ENCODE data around the gene GLUL. TPM values are rescaled to one million over a fixed set of nuclear protein-coding genes. Genes with fewer than 3 reads are reported as not detected.

Gene GLUL
- total RNA-seq, 1 donor from 2014 or later: 175 TPM

DNA sequence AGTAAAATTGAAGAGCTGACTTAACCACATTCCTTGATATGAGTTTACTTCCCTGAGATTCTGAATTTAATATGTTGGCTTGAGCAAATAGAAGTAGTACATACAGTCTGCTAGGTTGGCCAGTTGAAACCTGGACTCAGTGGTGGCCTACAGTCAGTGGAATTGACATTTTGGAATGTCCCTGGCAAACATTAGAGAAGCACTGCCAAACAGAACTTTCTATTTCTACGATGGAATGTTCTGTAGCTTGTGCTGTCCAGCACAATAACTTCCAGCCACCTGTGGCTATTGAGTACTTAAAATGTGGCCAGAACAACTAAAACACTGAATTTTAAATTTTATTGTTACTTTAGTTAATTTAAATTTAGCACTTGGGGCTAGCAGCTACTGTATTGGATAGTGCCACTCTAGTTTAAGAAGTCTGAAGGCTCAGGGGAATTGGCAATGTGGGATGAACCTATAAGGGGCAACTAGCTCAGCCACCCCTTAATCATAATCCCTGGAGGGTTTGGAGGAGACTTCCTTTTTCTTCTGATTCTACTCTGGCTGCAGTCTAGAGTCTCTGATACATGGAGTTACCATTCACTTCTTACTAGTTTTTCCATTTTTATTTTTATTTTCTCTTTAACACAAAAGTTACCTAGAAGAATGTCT, 19.2 kb upstream of the GLUL start:
- Histone ChIP-seq H3K36me3 (ENCODE audit: control insufficient read depth, insufficient read depth, low read length) (no peaks in the 10 kb centered on the region), H3K4me3 (ENCODE audit: low read depth, low read length) (no peak overlapping the region), H3K27me3 (ENCODE audit: control insufficient read depth, insufficient read depth, low read length) (no peaks in the 10 kb centered on the region)
- TF ChIP-seq, protein P1, sequence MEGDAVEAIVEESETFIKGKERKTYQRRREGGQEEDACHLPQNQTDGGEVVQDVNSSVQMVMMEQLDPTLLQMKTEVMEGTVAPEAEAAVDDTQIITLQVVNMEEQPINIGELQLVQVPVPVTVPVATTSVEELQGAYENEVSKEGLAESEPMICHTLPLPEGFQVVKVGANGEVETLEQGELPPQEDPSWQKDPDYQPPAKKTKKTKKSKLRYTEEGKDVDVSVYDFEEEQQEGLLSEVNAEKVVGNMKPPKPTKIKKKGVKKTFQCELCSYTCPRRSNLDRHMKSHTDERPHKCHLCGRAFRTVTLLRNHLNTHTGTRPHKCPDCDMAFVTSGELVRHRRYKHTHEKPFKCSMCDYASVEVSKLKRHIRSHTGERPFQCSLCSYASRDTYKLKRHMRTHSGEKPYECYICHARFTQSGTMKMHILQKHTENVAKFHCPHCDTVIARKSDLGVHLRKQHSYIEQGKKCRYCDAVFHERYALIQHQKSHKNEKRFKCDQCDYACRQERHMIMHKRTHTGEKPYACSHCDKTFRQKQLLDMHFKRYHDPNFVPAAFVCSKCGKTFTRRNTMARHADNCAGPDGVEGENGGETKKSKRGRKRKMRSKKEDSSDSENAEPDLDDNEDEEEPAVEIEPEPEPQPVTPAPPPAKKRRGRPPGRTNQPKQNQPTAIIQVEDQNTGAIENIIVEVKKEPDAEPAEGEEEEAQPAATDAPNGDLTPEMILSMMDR (IDR thresholded peaks at IDR 0.05; ENCODE audit: insufficient read depth, low read length, poor library complexity, severe bottlenecking): no peak
- no peak for DNase-seq (ENCODE audit: low read depth)

DNA sequence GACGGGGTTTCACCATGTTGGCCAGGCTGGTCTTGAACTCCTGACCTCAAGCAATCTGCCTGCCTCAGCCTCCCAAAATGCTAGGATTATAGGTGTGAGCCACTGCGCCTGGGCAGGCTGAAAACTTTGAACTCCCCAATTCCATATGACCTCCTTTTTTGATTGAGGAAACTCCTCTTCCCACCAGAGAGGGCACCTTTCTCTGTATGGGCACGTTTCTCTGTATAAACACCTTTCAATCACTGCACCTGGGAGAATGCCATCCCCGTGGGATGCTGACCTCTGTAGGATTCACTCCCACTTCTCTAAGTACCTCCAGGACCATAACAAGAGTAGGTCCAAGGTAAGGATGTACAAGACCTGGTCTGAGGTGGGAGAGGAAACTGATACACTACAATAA, 18.5 kb upstream of the GLUL start:
- H3K4me3 ChIP-seq (ENCODE audit: low read depth, low read length): no peak overlapping the region
- H3K36me3 ChIP-seq (ENCODE audit: control insufficient read depth, insufficient read depth, low read length): no peaks in the 10 kb centered on the region
- TF ChIP-seq, protein P1 (IDR thresholded peaks at IDR 0.05; ENCODE audit: insufficient read depth, low read length, poor library complexity, severe bottlenecking): no peak
- no peak for DNase-seq (ENCODE audit: low read depth)
- no peaks in the 10 kb centered on the region for H3K27me3 ChIP-seq (ENCODE audit: control insufficient read depth, insufficient read depth, low read length)

DNA sequence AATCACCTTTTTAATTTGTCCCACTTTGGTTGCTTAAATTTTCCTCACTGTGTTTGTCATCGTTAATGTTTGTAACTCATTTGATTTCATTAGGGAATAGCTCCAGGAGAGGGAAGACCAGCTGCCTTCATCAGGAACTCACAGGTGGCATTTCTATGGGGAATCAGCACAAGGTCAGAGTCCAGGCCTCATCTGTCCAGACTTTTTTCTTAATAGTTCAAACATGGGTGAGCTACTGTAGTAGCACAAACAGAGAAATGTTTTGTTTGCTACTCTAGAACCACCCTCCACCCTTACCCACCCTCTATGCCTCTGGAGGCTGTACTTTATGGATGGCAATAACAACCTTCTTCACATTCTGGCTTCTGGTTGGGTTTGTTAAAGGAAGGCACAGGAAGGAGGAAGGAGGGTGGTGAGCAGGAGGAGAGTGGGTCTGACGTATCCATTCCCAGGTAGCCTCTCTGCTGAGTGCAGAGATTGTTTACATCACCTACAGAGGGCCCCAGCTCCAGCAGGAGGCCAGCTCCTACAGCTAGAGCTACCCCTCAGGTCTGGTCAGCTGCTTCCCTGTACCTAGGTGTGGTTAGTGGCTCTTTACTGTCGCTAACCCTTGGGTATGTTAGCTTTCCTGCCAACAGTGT, 17.0 kb upstream of the GLUL start:
- DNase-seq (ENCODE audit: low read depth): no peak
- H3K27me3 ChIP-seq (ENCODE audit: control insufficient read depth, insufficient read depth, low read length): no peaks in the 10 kb centered on the region
- H3K4me3 ChIP-seq (ENCODE audit: low read depth, low read length): no peak overlapping the region
- no peaks in the 10 kb centered on the region for H3K36me3 ChIP-seq (ENCODE audit: control insufficient read depth, insufficient read depth, low read length)
- TF ChIP-seq, protein P1 (IDR thresholded peaks at IDR 0.05; ENCODE audit: insufficient read depth, low read length, poor library complexity, severe bottlenecking): no peak

DNA sequence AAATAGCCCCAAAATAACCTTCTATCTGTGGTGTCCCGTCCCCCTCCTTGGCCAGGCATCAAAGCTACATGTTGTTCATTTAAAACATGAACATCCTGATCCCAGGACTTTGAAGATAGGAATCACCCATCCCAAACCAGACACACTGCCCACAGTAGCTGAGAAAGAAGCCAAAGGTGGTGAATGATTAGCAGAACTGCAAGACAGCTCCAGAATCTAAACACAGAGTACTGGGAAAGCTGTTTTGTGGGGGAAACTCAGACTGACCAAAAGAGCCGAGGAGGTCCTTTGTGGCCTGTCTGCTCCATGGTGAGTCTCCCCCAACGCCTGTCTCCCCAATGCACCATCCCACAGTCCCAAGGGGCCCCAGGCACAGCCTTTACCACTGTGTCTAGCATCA, 16.1 kb upstream of the GLUL start:
- Histone ChIP-seq H3K36me3 (ENCODE audit: control insufficient read depth, insufficient read depth, low read length) (no peaks in the 10 kb centered on the region), H3K27me3 (ENCODE audit: control insufficient read depth, insufficient read depth, low read length) (no peaks in the 10 kb centered on the region), H3K4me3 (ENCODE audit: low read depth, low read length) (no peak overlapping the region)
- DNase-seq (ENCODE audit: low read depth): no peak
- TF ChIP-seq, protein P1 (IDR thresholded peaks at IDR 0.05; ENCODE audit: insufficient read depth, low read length, poor library complexity, severe bottlenecking): no peak

DNA sequence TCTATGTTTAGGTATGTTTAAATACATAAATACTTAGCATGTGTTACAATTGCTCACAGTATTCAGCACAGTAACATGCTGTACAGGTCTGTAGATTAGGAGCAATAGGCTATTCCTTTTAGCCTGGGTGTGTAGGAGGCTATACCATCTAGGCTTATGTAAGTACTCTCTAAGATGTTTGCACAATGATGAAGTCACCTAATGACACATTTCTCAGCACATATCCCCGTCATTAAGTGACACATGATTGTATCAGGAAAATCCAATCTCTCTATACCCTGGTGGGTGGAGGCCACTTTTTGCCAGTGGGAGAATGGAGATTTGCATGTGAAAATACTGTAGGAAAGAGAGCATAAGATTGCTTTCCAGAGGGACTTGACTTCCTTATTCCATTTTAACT, 14.4 kb upstream of the GLUL start:
- Histone ChIP-seq H3K4me3 (ENCODE audit: low read depth, low read length) (no peak overlapping the region), H3K36me3 (ENCODE audit: control insufficient read depth, insufficient read depth, low read length) (no peaks in the 10 kb centered on the region), H3K27me3 (ENCODE audit: control insufficient read depth, insufficient read depth, low read length) (no peaks in the 10 kb centered on the region)
- TF ChIP-seq, protein P1 (IDR thresholded peaks at IDR 0.05; ENCODE audit: insufficient read depth, low read length, poor library complexity, severe bottlenecking): no peak
- no peak for DNase-seq (ENCODE audit: low read depth)

DNA sequence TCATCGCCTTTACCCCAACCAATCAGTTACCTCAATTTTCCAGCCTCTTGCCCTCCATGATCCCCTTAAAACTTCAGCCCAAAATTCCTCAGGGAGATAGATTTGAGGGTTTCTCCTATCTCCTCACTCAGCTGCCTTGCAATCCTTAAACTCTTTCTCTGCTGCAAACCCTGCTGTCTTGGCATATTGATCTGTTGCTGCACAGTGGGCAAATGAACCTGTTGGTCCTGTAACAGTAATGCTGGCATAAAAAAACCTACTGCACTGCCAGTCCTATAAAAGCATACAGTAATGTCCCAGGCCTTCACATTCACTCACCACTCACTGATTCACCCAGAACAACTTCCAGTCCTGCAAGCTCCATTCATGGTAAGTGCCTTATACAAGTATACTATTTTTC, 14.0 kb upstream of the GLUL start:
- Histone ChIP-seq H3K27me3 (ENCODE audit: control insufficient read depth, insufficient read depth, low read length) (no peaks in the 10 kb centered on the region), H3K36me3 (ENCODE audit: control insufficient read depth, insufficient read depth, low read length) (no peaks in the 10 kb centered on the region), H3K4me3 (ENCODE audit: low read depth, low read length) (no peak overlapping the region)
- DNase-seq (ENCODE audit: low read depth): no peak
- TF ChIP-seq, protein P1 (IDR thresholded peaks at IDR 0.05; ENCODE audit: insufficient read depth, low read length, poor library complexity, severe bottlenecking): no peak
